Activated effector memory CD4-positive, alpha-beta T cell treated with anti-CD3 and anti-CD28 coated beads, Interleukin-2, amount 50 U/mL, for 16 hours (primary cell): ENCODE measurements around the gene TMEFF2.
"Not testable (repeated sequence)": the region's sequence is repeated elsewhere in the genome, so short reads cannot be mapped to it uniquely, and the experiment has no call there.

Experiments used
- DNase-seq: peaks from one replicate; pipeline ENCODE4 v3.0.0-alpha.2; 2020

TMEFF2 gene

GRCh38 chr2:191927319-191927867 is 267.3 kb downstream of the TMEFF2 start:
- no peak for DNase-seq

DNA sequence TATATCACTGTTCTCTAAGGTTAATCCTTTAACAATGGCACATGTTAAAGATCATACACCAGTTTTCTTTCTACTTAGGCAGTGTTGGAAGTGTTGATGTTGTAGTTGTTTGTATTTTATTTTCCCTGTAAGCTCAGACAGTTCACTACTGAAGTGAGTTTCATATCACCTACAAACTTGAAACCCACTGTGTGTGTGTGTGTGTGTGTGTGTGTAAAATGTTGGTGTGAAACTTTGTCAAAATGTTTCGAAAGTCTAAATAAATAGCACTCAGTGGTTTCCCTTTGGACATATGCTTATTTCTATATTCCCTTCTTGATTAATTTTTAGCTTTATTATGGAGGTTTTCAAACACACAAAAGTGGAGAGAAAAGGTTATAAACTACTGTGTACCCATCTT is 268.1 kb downstream of the TMEFF2 start:
- DNase-seq, result no peak

GRCh38 chr2:191923652-191923997 is 271.1 kb downstream of the TMEFF2 start:
- no peak for DNase-seq

DNA sequence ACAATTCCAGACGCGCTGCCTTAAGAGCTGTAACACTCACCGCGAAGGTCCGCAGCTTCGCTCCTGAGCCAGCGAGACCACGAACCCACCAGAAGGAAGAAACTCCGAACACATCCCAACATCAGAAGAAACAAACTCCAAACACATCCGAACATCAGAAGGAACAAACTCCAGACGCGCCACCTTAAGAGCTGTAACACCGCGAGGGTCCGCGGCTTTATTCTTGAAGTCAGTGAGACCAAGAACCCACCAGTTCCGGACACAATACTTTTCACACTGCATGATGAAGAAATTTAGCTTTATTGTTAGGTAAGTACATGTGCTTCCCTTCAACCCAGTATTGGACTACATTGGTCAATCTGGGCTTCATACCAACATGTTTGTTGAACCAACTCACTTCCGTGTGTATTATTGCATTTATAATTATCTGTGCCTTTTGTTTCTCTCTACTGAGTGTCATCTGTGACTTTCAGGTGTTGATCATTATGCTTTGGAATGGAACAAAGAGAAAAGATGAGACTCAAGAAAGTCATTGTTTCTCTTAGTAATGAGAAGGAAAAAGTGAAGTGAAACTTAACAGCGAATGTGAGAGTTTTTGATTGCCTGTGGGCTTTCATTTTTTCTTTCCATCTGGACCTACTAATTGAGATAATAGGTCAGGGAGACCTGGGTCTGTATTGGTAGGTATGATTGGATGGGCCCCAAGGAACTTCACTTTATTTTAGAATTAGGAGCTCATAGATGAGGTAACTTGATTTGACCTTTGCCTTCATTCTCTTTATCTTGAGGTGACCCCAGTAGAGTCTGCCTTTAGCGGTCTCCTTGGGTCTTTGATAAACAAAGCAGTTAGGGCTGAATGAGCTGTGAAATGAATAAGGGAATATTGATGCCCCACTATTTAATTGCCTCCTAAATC is 271.7 kb downstream of the TMEFF2 start:
- DNase-seq, result no peak

DNA sequence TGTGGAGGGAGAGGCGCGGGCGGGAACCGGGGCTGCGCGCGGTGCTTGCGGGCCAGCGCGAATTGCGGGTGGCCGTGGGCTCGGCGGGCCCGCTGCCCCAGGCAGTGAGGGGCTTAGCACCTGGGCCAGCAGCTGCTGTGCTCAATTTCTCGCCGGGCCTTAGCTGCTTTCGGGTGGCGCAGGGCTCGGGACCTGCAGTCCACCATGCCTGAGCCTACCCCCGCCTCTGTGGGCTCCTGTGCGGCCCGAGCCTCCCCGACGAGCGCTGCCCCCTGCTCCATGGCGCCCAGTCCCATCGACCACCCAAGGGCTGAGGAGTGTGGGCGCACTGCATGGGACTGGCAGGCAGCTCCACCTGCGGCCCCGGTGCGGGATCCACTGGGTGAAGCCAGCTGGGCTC is 273.1 kb downstream of the TMEFF2 start:
- not testable (repeated sequence) for DNase-seq

- no peak for DNase-seq
These were observed 274.2 kb downstream of the TMEFF2 start for GRCh38 chr2:191920502-191920901.

DNA sequence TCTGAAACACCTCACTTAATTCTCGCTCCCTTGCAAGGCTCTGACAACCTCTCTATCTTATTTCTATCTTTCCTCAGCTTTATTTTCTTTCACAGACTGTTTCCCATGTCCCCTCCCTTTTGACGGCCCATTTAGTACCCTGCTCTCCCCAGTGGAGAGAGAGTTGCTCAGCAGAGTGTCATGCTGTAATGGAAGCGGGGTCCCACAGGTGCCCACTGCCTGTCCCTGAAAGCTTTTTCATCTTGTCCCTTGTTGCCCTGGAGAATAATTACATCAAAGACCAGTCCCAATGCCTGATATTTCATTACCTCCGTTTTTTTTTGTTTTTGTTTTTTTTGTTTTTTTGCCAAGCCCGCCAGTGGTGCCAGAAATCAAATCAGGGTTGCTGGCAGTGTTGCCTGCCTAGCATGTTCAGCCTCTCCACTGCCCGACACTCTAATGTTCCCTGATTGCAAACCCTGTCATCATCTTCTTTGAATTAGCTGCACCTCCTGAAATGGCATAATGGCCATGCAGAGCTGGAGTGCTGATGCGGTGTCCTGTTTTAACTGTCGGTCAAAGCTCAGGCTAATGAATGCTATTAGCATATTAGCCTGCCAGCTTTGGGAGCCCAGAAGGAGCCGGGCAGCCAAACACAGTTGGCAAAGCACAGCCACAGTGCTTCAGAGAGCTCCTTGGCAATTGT is 276.6 kb downstream of the TMEFF2 start:
- DNase-seq, result no peak

DNA sequence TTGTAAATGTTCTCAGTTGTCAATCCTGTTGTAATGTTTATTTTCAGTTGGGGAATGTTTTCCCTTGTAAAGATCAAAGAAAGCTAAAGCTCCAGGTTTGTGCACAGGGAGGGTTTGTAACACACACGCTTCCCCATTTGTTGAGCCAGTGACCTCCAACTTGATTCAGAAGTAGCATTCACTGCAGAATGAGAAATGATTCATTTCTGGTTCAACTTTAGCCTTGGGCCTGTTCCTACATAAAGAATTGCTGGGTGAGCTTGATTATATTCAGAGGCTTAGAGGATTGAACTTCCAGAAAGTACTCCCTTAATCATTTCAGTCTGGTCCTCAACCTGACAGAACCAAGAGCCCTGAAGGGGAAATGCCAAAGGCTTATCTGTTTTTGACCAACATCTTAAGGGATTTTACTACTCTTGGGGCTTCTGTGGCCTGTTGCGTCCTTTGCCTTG is 277.3 kb downstream of the TMEFF2 start:
- no peak for DNase-seq

DNA sequence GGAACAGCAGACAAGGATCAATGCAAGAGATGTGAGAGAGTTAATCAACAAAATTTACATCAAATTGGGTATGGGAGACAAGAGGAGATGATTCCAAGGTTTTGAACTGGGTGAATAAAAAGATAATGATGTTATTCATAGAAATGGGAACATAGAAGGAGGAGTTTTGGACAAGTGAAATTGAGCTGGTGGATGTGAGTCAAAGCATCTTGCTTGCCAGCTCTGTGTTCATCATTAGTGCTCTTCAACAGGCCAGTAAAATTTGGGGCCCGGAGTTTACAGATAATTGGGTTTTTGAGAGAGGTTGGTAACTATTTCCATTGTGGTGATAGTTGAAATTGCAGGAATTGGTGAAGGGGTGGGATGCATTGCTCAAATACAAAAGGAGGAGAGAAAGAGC is 277.9 kb downstream of the TMEFF2 start:
- no peak for DNase-seq

GRCh38 chr2:191915750-191916149 is 279.0 kb downstream of the TMEFF2 start:
- DNase-seq, result no peak

DNA sequence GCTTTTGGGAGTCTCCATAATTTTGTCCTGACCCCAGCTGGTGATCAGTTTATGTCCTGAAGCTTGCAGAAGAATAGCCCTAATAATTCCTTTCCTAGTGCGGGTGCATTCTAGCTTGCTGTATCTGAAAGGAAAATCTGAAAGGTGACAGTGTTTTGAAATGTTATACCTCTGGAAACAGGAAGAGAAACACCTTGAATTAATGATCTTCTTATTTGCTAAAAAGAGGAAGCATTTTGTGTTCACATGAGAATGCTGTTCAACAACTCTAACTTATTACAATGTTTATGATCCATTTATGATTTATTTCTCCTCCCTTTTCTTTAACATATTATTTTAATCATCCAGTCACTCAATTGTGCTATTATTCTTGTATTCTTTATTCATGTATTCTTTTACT is 280.9 kb downstream of the TMEFF2 start:
- DNase-seq, result no peak

GRCh38 chr2:191912764-191913163 is 282.0 kb downstream of the TMEFF2 start:
- no peak for DNase-seq

DNA sequence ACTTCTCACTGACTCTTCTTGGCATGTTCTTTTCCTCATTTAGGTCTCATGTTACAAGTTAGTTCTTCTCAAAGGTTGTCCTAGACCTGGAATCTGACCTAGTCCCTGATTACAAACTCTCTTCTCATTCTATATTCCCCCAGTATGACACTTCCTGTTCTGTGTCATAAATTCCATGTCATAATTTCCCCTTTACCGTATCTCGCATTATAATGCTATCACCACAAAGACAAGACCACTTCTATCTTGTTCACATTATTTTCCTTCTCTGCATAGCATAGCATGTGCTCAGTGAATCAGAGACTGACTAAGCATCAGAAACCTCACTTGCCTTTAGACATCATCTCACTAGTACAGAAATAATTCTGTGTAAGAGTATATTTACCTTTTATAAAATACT is 284.2 kb downstream of the TMEFF2 start:
- DNase-seq, result no peak

- no peak for DNase-seq
These were observed 285.9 kb downstream of the TMEFF2 start for GRCh38 chr2:191908874-191909273.

DNA sequence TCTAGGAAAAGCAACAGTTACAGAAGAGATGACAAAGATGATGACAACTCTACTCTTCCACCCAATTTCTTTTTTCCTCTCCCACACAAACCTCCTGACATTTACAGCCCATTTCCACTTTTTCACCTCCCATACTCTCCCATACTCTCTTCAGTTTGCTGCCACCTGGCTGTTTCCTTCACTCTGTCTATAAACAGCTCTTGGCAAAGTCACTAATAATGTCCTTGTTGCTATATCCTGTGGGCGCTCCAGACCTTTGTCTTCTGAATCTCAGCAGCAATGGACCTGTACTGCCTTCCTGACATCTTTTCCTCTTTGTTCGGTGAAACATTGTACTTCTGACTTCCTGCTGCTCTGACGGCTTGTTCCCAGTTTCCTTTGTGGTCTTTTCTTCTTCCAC is 287.2 kb downstream of the TMEFF2 start:
- no peak for DNase-seq

DNA sequence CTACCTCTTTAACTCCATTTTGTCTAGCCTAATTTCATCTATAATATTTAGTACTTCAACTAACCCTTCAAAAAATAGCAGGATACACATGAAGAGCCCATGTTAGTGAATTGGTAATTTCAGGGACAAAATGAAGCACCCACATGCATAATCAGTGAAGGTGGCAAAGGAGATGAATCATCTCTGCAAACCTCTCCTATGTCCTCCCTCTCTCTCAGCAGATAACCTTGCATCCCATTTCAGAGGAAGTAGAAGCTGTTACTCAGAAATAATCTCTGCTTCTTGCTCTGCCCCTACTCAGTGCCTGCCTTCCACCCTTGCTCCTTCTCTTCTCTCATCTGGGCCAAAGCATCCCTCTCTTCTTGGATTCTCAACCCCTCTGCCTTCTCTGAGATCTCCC is 287.6 kb downstream of the TMEFF2 start:
- DNase-seq, result no peak

- no peak for DNase-seq
These were observed 289.4 kb downstream of the TMEFF2 start for GRCh38 chr2:191905336-191905735.

GRCh38 chr2:191901031-191901430 is 293.7 kb downstream of the TMEFF2 start:
- DNase-seq, result no peak

GRCh38 chr2:191899410-191899809 is 295.3 kb downstream of the TMEFF2 start:
- DNase-seq, result no peak
